Measurements from ENCODE around the gene FRMD3.

Gene FRMD3

DNA sequence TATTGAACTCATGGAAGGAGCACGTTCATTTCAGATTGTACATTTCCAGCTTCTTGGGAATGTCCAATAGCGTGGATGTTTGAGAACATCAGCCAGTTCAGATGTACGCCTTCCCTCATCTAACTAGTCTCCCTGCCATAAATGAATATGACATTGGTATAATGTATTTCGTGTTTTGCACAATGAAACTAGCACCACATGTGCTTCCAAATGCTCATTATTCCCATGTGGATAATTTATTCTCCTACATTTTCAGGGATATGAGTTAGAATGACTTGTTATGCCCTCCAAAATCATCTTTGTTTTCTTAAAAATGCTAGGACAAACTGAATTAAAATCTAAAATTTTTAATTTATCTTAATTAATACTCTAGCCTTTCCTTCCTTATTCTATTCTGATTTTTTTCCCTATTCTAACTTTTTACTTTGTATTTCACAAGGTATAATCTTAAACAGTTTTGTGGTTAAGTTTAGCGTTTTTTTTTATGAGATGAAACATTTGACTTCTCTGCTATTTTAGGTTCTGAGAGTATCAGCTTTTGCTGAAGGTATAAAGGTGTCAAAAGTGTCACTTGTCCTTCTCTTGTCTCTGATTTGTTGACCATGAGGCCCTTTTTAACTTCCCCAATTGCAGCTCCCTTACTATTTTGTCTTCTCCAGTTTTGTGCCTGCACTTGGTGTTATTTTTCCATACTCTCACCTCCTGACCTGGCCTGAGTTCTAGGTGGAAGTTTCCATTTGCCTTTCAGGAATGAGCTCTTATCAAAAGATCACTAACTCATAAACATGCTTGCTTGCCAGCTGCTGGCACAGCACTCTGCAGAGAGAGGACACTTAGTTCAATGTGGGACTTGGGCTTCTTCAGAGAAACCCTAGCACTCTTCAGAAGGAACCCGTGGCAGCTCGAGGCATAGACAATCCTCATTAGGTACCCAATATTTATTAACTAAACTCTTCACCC, 106.8 kb downstream of the FRMD3 start:
- no peak for DNase-seq

DNA sequence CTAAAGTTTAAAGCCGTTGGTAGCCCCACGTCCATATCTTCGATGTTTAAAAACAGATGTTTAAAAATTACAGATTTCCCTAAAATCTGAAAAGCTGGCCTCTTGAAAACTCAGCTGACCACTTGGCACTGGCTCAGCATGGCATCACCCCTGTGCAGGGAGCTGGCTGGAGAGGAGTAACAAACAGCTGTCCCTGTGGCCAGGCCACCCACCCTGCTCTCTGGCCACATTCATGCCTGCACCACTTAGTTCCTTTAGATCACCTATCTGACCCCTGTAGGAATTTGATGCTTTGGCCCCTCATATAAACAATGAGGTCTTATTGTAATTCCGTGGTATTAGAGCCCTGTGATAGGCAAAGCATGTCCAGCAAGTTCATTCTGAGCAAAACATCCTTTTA, 107.5 kb downstream of the FRMD3 start:
- no peak for DNase-seq

DNA sequence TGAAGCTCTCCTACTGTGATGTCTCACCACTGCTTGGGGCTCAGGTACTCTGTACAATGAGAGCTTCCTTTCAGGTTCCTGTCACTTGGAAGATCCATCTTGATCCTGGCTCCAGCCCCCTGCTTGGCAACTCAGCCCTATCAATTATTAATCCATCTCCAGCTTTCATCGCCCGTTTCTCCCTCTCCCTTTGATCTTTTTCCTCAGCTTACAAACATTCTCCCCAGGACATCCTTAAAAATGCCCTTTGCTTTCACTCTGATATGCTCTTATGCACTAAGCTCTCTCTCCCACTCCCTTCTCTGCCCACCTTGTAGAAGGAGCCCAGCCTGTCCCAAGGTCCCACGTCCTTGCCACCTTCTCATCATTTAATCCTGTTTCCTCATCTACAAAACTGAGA, 109.0 kb downstream of the FRMD3 start:
- DNase-seq: no peak

DNA sequence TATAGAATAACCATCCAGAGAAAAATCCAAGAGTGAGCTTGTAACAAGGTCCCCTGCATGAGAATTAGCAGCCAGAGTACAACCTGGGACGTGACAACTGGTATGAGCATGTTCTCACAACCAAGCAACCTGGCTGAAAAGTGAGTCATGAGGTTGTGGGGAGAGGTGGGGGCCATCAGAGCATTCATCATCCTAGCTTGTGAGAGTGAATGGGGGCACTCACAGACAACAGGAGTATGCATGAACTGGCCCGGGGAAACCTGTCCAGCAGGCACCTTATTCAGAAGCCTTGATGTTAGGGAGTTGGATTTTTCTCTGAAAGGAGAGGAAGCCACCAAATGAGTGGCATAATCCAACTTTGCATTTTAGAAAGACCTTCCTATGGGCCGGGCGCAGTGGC, 113.0 kb downstream of the FRMD3 start:
- DNase-seq: no peak

DNA sequence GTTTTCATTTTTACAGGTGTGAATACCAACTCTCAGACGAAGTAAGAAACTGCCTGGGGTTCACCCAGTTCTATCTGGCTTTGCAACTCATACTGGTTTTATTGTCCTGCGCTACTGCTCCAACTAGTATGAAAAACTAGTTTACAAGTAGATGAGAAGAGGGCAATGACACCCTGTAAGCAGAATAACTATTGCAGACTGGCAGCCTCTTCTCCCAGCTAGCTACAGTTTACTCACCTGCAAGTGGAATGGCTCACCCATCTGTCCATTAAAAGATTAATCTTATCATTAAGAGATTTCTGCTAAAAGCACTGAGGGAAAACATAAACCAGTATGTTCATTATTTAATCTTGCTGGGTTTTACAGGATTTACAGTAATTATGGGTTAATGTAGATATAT, 113.4 kb downstream of the FRMD3 start:
- no peak for DNase-seq

DNA sequence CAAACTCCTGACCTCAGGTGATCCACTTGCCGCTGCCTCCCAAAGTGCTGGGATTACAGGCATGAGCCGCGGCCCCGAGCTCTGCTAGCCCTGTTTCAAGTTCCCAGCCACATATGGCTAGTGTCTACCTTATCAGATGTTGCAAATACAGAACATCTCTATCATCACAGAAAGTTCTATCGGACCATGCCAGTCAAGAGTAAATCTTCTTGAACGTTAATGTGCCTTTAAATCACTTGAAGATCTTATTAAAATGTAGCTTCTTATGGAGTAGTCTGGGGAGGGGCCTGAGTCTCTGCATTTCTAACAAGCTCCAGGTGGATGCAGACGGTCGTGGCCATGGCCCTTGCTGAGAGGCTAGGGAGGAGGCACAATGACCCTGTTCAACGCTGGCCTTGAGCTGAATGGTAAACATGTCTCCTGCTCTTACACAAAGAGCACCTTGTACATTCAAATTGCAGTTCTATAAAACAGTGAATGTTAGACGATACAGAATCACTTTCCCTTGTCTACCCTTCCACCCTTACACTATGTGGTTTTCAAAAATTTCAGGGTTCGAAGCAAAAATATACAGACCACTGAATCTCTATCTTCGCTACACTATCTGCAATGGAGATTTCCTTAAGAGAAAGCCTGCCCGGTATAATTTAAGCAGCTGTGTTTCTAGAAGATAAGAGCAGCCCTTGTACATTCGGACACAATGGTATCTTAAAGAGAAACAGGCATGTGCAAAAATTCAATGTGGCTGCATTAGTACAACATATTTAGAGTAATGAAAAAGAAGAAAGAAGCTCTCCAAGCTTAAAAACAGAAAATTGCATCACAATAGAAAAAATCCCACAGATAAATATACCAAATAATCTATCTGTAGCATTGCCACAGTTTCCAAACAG, 114.1 kb downstream of the FRMD3 start:
- DNase-seq: no peak

DNA sequence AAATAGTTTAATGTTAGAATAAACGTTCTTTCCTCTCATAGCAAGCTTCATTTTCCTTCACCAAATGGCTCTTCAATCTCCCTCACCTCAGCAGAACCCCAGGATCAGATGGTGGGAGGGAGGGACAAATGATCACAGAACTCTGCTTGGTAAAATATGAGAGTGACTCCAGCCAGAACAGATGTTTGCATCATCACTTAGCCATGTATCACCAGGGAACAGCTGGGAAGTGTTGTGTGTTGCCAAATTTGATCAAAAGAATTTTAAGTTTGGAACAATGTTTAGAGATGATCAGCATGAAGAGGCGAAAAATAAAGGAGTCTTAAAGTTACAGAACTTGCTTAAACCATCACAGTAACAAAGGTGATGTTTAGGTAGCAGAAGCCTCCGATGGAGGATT, 115.7 kb downstream of the FRMD3 start:
- no peak for DNase-seq

DNA sequence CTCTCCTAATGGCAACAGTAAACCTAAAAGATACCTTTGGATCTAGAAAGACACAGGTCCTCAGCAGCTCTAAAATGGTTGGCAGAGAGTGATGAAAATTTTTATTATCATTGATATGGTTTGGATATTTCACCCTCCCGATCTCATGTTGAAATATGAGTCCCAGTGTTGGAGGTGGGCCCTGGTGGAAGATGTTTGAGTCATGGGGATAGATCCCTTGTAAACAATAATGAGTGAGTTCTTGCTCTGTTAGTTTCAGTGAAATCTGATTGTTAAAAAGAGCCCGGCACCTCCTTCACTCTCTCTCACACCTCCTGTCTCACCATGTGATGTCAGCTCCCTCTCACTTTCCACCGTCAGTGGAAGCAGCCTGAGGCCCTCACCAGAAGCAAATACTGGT, 117.7 kb downstream of the FRMD3 start:
- DNase-seq: no peak

DNA sequence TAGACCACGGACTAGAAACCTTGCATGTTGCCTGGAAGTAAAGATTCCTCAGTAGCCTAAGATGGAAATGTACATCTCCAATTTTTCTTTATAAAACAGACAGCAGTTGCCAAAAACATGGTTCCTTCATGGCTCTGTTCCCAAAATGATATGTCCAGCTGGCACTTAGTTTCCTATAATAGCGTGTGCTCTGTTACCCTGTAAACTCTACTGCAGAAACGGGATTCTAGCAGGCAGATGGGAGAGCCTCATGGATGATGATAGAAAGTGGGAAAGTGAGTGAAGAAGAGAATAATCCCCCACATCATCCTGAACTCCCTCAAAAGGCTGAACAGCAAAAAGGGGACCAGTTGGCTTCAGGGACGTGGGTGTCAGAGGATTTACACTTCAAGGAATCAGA, 118.2 kb downstream of the FRMD3 start:
- DNase-seq: no peak

DNA sequence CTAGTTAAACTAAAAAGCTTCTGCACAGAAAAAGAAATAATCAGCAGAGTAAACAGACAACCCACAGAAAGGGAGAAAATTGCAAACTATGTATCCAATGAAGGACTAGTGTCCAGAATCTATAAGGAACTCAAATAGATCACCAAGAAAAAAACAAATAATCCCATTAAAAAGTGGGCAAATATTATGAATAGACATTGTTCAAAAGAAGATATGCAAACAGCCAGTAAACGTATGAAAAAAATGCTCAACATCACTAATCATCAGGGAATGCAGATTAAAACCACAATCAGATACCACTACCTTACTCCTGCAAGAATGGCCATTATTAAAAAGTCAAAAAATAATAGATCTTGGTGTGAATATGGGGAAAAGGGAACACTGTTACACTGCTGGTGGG, 119.9 kb downstream of the FRMD3 start:
- no peak for DNase-seq

DNA sequence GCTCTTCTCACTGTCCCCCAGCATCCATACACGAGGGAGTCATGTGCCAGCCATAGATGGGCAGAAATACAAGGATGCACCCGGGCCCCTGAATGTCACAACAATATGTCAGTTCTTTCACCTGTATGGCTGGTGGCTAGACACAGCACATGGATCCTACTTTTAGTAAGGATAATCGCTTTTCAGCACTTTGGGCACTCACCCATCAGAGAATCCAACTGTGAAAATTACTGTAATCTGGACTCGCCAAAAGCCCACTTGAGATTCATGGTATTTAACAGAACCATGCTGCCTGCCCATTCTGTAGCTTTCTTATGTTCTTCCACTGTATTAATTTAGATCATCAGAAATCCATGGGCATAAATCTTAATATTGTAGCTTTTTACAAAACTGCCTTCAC, 124.8 kb downstream of the FRMD3 start:
- no peak for DNase-seq

DNA sequence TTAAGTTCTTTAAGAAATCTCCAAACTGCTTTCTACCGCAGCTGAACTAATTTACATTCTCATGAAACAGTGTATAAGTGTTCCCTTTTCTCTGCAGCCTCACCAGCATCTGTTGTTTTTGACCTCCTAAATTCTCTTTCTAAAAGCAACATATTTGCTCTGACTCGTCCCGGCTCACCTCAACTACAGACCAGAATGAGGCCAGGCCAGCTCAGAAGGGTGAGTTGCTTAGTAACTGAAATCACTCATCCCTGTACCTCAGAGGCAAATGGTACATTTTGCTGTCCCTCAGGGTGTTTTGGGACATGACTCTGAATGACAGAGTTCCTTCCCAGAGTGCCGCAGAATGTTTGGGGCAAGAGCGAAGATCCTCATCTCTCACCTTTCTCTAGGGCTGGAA, 127.5 kb downstream of the FRMD3 start:
- no peak for DNase-seq

DNA sequence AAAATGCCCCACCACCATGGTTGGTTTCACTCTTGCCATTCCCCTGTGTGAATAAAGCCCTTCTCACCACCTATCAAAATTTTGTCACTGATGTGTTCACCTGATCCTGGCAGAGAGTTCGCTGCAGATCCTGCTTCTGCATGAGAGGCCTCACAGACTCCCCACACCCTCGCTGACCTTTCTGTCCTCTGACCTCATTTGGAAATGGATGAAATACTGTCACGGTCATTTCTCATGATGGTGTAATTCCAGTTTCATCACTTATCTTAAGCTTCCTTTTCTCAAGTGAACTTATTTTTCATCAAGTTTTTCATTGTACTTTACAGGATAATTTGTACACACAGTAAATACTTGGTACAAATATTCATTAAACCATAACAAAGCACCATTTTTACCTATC, 131.3 kb downstream of the FRMD3 start:
- DNase-seq: peak; percentile 78

DNA sequence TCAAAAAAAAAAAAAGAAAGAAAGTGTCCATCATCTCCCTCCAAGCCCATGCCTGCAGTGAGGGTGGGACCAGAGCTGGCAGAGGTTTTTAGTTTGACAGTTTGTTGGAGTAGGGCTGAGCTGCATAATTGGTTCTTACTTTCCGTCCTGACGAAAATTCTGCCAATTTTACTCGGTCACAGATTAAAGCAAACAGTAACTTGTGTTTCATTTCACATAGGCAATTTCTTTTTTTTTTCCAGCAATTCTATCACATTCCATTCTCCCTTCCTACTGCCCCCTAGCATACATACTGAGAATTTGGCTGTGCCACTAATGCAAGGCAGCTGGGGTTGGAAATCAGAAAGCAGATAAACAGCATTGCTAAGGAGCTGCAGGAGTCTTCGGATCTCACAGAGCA, 132.4 kb downstream of the FRMD3 start:
- DNase-seq: no peak

DNA sequence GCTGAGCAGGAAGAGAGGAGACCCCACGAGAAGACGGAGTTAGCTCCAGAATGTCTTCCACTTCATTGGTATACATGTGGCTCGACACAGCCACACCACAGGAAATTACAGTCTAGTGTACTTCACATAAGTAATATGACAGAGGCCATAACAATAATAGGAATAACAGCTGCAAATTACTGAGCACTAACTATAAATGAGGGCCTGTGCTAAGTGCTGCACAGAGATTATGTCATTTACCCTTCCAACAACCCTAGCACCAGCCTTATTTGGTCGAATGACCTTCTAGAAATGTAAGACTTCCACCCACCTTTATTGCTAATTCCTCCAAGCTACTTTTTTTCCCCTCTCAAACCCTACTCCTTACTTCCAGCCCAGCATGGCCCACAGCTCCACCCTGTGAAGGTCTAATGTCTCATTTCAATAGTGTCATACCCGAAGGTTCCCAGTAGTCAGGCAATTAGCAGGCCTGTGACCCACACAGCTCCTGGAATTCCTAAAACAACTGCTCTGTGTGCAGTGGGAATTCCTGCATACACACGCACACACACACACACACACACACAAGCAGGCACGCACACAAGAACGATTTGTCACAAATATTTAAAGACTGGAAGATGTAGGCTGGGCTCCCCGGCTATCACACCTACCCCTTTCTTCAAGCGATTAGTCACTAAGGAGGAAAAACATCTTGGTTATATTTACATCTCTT, 134.5 kb downstream of the FRMD3 start:
- DNase-seq: no peak

DNA sequence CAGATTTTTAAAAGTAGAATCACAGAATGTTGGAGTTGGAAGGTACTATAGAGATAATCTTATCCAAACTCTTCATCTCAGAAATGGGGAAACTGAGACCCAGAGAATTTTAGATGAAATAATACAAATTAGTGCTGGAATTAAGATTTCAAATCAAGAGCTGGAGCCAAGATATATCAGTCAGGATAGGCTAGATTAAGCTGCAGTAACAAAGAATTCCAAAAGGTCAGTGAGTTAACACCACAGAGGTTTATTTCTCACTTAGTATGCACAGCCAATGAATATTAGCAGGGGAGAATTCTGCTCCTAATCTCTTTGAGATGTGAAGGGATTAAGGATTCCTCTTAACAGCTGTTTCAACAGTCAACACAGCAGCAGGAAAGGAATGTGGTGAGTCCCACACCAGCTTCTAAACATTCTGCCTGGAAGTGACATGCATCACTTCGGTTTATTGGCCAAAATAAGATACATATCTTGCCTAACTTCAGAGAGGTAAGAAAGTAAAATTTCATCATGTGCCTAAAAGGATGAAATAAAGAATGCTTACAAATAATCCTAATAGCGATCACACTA, 136.8 kb downstream of the FRMD3 start:
- no peak for DNase-seq

DNA sequence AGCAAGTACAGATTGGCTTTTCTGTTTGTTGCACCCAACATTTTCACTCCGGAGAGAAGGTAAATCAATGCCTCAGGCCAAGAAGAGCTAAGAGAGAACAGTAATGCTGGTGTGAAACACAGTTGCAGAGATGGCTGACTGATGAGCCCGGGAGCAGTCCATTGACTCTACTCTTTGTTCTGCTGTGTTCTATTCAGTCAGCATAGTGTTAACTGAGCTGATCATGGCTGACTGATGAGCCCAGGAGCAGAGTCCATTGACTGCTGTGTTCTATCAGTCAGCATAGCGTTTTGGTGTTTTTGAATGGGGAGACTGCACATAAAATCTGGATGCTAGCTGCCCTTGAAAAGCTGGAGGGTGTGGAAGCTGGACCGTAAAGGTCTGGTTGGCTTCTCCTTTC, 141.4 kb downstream of the FRMD3 start:
- DNase-seq: no peak

DNA sequence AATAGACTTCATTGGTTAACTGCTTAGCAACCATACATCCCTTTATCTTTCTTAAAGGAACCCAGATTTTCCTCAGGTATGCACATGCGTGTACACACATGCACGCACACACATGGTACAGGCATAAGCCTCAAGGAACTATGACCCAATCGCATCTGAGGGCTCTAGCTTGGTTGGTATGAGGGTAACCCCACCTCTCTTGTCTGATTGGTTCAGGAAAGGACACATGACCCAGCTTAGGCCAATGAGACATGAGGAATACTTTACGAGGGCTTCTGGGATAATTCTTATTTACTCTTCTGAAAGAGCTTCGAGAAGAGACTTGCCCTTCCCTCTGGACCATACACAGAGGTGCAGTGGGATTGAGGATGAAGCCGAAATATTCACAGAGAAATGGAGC, 141.9 kb downstream of the FRMD3 start:
- DNase-seq: no peak

DNA sequence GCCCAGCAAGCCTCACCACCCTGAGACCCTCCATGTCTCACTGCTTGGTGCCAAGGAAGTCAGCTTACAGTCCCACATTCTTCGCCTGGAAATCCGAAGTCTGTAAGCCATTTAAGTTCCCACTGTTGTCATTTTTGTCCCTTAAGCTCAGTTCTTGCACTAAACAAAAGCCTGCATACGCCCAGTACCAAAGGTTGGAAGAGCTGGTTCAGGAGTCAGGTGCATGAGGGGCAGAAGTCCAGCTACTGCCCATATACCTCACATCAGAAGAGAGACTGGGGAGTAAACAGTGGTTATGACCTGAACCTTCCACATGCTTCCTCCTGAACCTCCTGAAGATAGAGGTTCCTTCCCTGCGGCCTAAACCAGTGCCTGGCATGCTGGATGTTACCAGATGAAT, 146.0 kb downstream of the FRMD3 start:
- DNase-seq: no peak

DNA sequence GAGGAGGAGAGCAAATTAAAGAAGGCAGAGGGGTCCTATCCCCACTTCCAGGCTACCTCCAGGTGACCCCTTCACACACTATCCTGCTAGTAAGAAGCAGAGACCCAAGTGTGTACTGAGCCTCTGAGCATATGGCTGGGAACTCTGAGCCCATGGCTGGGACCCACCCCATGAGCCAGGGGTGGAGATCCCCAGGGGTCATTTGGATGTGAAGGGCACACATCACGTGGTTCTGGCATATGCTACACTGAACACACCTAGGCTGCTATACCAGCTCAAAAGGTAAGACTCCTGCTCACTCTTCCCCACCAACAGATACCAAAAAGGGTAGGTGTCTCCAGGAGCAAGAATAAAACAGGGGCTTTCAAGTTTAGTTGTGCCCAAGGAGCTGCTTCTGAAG, 149.9 kb downstream of the FRMD3 start:
- DNase-seq: no peak

DNA sequence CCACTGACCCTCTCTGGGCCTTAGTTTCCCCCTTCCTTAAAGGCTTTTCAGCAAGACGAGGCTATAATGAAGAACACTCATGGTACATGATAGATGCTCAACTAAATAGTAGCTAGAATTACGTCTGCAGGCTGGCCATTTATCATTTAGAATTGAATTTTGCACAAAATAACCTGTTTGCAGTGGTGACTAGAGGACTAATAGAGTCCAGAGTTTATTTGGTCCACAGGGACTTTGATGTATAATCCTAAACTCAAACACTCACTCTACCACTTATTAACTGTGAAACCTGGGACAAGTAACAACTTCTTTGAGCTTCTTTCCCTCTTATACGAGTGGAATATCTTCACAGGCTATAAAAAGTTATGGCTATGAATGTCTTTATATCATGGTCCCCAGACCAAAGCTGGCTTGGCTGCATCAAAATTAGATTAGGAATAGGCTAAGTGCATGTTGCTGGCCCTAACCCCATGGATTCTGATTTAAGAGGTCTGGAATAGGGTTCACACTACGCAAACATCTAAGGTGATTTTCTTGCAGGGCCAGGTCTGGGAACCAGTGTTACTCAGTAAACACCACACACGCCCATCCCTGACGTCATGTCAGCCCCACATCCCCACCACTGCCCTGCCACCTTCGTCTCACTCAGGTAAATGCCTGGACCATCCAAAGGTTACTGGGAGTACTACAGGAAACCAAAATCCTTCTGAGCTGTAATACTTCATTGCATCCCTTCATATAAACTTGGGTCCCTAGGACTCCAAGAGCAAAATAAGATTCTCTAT, 150.6 kb downstream of the FRMD3 start:
- no peak for DNase-seq

DNA sequence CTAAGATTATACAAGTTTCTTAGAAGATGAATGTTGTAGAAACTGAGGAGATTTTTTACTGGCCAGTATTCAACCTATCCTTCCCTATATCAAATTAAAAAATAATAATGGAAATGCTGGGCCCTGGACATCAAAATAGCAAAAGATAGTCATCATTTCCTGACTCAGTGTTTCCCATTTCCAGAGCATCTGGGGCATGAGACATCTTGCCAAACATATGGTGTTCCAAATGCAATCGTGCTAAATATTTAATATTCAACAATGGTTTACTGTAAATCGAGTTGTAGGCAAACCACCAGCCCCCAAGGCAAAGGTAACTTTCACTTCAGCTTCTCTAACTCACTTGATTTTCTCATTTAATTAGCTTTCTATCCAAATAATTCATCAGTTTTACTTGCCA, 152.9 kb downstream of the FRMD3 start:
- DNase-seq: no peak
